GM11168 (cell line): ENCODE measurements around the gene RAET1L.
"Not testable (repeated sequence)": the region's sequence is repeated elsewhere in the genome, so short reads cannot be mapped to it uniquely, and the experiment has no call there.

ENCODE experiments used
- in situ Hi-C: fragments of 300-500 bp; cut with MboI; formaldehyde crosslinking; loops from one replicate; pipeline ENCODE4 v1.12.0; 2022; ENCODE audit warnings: low sequenced_read_pairs; ENCODE audit not compliant: unreplicated experiment

The RAET1L gene

GRCh38 chr6:149969635-149970034 lies 55.7 kb downstream of the RAET1L start:
- in situ Hi-C loops: no loop called here

- in situ Hi-C loops: not testable (repeated sequence)
Measured at GRCh38 chr6:149968909-149969308, 56.4 kb downstream of the RAET1L start.
